Superior temporal gyrus (tissue), 1 donor: ENCODE data around the gene ELANE.
"Not testable (repeated sequence)": the region's sequence is repeated elsewhere in the genome, so short reads cannot be mapped to it uniquely, and the experiment has no call there.

Experiments
- DNase-seq: peaks from one replicate; pipeline ENCODE4 v3.0.0-alpha.2; 2016; ENCODE audit errors: extremely low spot score

Gene ELANE

GRCh38 chr19:862581-863314 lies 10.6 kb downstream of the ELANE start:
- DNase-seq = no peak

DNA sequence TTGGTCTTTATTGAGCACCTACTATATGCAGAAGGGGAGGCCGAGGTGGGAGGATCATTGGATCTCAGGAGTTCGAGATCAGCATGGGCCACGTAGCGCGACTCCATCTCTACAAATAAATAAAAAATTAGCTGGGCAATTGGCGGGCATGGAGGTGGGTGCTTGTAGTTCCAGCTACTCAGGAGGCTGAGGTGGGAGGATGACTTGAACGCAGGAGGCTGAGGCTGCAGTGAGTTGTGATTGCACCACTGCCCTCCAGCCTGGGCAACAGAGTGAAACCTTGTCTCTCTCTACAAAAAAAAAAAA lies 11.2 kb downstream of the ELANE start:
- DNase-seq = no peak

- no peak for DNase-seq
Measured at GRCh38 chr19:866769-867300, 14.7 kb downstream of the ELANE start.

DNA sequence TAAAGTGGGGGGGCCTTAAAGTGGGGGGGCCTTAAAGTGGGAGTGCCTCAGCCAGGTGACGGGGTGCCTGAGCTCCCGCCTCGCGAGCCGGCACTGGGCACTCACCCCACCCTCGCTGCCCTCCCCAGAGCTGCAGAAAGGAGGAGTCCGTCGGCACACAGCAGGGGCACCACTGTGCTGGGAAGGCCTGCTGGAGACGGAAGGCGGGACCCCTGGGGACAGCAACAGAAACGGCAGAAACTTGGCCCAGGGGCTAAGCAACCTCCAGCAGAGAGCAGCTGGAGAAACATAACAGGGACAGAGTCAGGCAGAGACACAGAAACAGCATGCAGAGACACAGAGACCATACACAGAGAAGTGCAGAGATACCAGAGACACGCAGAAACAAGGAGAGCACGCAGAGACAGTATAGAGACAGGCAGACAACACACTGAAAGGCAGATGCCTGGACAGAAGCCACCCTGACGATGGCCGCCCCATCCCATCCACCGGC lies 15.2 kb downstream of the ELANE start:
- DNase-seq = no peak

- no peak for DNase-seq
Measured at GRCh38 chr19:867855-868457, 15.9 kb downstream of the ELANE start.

DNA sequence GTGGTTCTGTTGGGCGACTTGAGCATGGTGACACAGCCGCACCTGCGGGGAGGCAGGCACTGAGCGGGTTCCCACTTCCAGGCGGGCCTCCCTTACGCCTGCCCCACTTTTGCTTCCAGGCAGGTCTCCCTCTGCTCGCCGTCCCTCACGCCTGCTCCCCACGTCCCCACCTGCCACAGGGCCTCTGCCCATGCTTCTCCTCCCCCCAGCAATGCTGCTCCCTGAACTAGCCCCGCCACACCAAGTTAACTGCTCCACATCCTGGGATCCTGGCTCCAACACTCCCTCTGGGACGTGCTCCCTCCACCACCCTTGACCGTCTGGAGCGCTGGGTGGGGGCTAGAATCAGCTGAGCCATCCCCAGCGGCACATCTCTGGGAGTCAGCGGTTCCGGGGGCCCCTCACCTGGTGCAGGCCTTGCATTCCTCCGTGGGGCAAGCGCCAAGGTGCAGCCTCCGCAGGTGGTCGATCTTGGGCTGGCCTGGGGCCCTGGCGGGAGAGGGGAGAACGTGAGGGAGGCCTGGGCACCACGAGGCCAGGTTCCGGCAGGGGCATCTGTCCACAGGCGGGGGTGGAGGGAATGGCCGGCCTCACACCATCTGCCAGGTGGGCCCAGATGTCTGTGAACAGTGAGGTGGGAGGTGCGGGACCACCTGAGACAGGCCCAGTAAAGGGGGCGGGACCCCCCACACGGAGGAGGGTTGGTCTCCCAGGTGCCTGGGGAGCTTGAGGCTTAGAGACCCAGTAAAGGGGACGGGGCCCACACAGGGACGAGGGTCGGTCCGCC lies 16.5 kb downstream of the ELANE start:
- no peak for DNase-seq

- no peak for DNase-seq
Measured at GRCh38 chr19:869245-870177, 17.4 kb downstream of the ELANE start.

DNA sequence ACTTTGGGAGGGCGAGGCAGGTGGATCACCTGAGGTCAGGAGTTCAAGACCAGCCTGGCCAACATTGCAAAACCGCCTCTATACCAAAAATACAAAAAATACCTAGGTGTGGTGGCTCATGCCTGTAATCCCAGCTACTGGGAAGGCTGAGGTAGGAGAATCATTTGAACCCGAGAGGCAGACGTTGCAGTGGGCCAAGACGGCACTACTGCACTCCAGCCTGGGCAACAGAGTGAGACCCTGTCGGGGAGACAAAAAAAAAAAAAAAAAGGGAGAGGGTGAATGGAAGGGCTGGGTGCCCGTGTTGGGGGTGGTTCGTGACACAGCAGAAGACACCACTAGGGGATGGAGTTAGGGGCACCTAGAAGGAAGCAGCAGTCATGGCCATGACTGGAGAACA lies 18.2 kb downstream of the ELANE start:
- no peak for DNase-seq

- no peak for DNase-seq
Measured at GRCh38 chr19:870963-871401, 18.9 kb downstream of the ELANE start.

DNA sequence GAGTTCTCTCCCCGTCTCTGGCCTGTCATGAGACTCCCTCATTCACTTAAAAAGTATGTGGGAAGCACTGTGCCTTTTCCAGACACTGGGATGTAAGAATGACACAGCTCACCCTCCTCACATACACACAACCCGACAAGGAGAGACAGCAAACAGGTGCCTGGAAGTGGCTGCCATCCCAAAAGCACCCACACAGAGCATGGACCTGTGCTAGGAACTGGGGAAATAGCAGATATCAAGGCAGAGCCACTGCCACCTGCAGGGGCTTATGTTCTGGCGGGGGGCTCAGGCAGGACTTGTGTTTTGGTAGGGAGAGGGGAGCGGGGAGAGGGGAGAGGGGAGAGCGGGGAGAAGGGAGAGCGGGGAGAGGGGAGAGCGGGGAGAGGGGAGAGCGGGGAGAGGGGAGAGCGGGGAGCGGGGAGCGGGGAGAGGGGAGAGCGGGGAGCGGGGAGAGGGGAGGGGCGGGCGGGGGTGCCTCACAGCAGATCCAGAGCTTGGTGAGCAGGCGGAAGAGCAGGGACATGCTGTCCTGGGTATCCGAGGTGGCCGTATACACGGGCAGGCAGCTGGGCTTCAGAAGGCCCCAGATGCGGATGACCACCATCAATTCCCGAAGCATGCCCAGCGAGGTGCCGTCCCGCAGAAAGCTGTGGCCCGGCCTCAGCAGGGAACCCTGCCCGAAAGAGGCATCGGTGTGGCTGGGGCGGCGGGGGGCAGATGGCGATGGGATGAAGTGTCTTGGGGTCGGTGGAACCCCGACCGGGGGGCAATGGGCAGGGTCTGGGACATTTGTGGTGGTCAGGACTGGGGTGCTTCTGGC lies 19.6 kb downstream of the ELANE start:
- no peak for DNase-seq

GRCh38 chr19:872266-872951 lies 20.3 kb downstream of the ELANE start:
- no peak for DNase-seq

DNA sequence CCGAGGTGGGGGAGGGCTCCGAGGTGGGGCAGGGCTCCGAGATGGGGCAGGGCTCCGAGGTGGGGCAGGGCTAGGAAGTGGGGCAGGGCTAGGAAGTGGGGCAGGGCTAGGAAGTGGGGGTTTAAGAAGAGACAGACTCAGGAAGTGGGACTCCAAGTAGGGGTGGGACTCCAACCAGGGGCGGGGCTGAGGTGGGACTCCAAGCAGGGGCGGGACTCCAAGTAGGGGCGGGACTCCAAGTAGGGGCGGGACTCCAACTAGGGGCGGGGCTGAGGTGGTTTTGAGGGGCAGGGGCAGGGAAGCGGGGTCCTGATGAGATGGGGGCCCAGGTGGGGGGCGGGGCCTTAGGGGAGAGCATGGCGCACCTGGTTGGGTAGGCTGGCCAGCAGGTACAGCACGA lies 21.0 kb downstream of the ELANE start:
- DNase-seq = no peak

- no peak for DNase-seq
Measured at GRCh38 chr19:873561-874041, 21.5 kb downstream of the ELANE start.

DNA sequence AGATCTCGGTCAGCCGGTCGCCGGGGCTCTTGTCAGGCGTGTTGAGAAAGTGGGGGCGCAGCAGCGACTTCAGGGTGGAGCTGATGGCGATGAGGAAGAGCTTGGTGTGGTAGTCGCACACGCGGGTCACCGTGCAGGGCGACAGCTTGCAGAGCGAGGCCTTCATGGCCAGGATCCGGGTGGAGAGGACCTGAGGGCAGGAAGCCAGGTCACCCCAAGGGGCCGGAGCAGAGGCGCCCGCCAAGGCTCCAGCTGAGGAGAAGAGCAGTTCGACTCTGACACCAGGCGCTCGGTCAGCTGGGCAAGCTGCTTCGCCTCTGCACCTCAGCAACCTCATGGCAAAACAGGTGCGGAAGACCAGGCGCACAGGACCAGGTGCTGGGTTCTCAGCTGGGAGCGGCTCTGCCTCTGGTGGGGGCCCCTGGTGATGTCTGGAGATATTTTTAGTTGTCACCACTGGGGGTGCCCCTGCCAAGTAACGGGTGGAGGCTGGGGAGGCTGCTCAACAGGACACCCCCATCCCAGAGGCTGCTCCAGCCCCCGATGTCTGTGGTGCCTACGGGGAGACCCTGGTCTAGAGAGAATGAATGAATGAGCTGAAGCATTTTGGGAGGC lies 23.3 kb downstream of the ELANE start:
- DNase-seq = no peak

DNA sequence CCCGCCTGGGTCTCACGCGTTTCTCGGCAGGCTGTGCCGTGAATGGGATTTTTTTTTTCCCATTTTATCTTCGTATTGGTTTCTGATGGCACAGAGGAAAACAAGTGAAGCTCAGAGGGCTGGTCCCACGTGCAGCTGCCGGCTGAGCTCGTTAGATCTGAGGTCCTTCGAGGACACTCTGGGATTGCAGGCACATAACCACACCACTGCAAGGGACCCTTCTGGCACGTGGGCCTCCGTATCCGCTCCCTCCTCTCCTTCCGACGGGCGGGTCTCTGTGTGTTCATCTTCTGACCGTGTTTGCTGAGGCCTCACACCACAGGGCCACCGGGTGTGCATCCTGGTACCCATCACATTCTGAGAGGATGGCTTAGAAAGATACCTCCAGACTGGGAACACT lies 24.0 kb downstream of the ELANE start:
- DNase-seq = no peak

- DNase-seq = no peak
Measured at GRCh38 chr19:876780-877314, 24.7 kb downstream of the ELANE start.

- not testable (repeated sequence) for DNase-seq
Measured at GRCh38 chr19:877992-878660, 26.0 kb downstream of the ELANE start.

GRCh38 chr19:878751-879561 lies 26.9 kb downstream of the ELANE start:
- not testable (repeated sequence) for DNase-seq
